ENCODE results near the gene SLC6A20.

- TF ChIP-seq EP300 (IDR thresholded peaks at IDR 0.05) (no peak), POLR2AphosphoS5 (IDR thresholded peaks at IDR 0.05) (no peak), POLR2A (IDR thresholded peaks at IDR 0.05; ENCODE audit: low read depth) (no peak)
- TF ChIP-seq, protein P1, sequence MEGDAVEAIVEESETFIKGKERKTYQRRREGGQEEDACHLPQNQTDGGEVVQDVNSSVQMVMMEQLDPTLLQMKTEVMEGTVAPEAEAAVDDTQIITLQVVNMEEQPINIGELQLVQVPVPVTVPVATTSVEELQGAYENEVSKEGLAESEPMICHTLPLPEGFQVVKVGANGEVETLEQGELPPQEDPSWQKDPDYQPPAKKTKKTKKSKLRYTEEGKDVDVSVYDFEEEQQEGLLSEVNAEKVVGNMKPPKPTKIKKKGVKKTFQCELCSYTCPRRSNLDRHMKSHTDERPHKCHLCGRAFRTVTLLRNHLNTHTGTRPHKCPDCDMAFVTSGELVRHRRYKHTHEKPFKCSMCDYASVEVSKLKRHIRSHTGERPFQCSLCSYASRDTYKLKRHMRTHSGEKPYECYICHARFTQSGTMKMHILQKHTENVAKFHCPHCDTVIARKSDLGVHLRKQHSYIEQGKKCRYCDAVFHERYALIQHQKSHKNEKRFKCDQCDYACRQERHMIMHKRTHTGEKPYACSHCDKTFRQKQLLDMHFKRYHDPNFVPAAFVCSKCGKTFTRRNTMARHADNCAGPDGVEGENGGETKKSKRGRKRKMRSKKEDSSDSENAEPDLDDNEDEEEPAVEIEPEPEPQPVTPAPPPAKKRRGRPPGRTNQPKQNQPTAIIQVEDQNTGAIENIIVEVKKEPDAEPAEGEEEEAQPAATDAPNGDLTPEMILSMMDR (IDR thresholded peaks at IDR 0.05): no peak
Observed at GRCh38 chr3:45790596-45790995, 5.7 kb downstream of the SLC6A20 start.

Measured in esophagus muscularis mucosa (tissue), 4 donors.